ENCODE results near the gene DPAGT1. TPM values are rescaled to one million over a fixed set of nuclear protein-coding genes. Genes with fewer than 3 reads are reported as not detected.

DPAGT1 gene
- total and polyA plus RNA-seq, 3 donors from 2014 or later = 24.6 to 35.5 (median 29.4) TPM

DNA sequence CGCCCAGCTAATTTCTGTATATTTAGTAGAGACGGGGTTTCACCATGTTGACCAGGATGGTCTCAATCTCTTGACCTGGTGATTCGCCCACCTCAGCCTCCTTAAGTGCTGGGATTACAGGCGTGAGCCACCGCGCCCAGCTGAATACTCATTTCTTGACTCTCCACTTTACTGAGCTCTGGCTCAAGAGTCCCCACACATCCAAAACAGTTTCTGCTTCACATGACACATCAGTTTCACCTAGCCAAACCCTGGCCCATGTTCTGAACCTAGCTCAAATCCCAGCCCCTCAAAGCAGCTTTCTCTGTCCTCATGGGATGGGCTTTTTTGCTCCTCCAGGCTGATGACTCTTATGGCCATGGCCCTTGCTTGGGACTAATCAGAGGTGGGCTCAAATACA is 54.4 kb downstream of the DPAGT1 start:
- no peak for TF ChIP-seq POLR2A (IDR thresholded peaks at IDR 0.05)
- TF ChIP-seq, protein P1, sequence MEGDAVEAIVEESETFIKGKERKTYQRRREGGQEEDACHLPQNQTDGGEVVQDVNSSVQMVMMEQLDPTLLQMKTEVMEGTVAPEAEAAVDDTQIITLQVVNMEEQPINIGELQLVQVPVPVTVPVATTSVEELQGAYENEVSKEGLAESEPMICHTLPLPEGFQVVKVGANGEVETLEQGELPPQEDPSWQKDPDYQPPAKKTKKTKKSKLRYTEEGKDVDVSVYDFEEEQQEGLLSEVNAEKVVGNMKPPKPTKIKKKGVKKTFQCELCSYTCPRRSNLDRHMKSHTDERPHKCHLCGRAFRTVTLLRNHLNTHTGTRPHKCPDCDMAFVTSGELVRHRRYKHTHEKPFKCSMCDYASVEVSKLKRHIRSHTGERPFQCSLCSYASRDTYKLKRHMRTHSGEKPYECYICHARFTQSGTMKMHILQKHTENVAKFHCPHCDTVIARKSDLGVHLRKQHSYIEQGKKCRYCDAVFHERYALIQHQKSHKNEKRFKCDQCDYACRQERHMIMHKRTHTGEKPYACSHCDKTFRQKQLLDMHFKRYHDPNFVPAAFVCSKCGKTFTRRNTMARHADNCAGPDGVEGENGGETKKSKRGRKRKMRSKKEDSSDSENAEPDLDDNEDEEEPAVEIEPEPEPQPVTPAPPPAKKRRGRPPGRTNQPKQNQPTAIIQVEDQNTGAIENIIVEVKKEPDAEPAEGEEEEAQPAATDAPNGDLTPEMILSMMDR (IDR thresholded peaks at IDR 0.05) = no peak
- no peak overlapping the region for H3K27ac ChIP-seq
- DNase-seq = no peak
- intact Hi-C loops (cut with DNase I; ENCODE audit: low total_unique reads) = no loop called here
- H3K4me1 ChIP-seq = no peaks in the 10 kb centered on the region
- 98 to 99% methylated on average over 6 of the region's 6 CpGs for WGBS, 2 donors
- no peaks in the 10 kb centered on the region for H3K27me3 ChIP-seq
- H3K36me3 ChIP-seq (ENCODE audit: low read depth, missing control alignments) = no peaks in the 10 kb centered on the region
- H3K9me3 ChIP-seq = no peaks in the 10 kb centered on the region
- H3K4me3 ChIP-seq = no peak overlapping the region

Other genes with a start within 250 kb of the DPAGT1 start
- gene CXCR5, start 218.0 kb downstream of the DPAGT1 start, total RNA-seq = under 1 TPM in 1 of 2 donors, not detected in 1; 0.06 TPM
- gene CXCR5, start 218.0 kb downstream of the DPAGT1 start, polyA plus RNA-seq (ENCODE audit: insufficient read depth, low read depth, low replicate concordance) = 0.22 TPM
- 10 to 100 TPM; 37.0 to 38.9 TPM for gene BCL9L, start 175.9 kb downstream of the DPAGT1 start, total RNA-seq
- 30.7 TPM for gene BCL9L, start 175.9 kb downstream of the DPAGT1 start, polyA plus RNA-seq (ENCODE audit: insufficient read depth, low read depth, low replicate concordance)
- gene UPK2, start 145.6 kb downstream of the DPAGT1 start, total RNA-seq = under 1 TPM in 1 of 2 donors, not detected in 1; 0.68 TPM
- 0.50 TPM for gene UPK2, start 145.6 kb downstream of the DPAGT1 start, polyA plus RNA-seq (ENCODE audit: insufficient read depth, low read depth, low replicate concordance)
- 1 to 10 TPM; 5.0 to 8.9 TPM for gene FOXR1, start 130.1 kb downstream of the DPAGT1 start, total RNA-seq
- 7.3 TPM for gene FOXR1, start 130.1 kb downstream of the DPAGT1 start, polyA plus RNA-seq (ENCODE audit: insufficient read depth, low read depth, low replicate concordance)
- 10 to 100 TPM; 54.8 to 74.9 TPM for gene CENATAC, start 103.7 kb downstream of the DPAGT1 start, total RNA-seq
- gene CENATAC, start 103.7 kb downstream of the DPAGT1 start, polyA plus RNA-seq (ENCODE audit: insufficient read depth, low read depth, low replicate concordance) = 16.6 TPM
- gene RPS25, start 83.5 kb downstream of the DPAGT1 start, total RNA-seq = 100 to 1,000 TPM; 654 to 873 TPM
- 642 TPM for gene RPS25, start 83.5 kb downstream of the DPAGT1 start, polyA plus RNA-seq (ENCODE audit: insufficient read depth, low read depth, low replicate concordance)
- gene TRAPPC4, start 83.1 kb downstream of the DPAGT1 start, total RNA-seq = 100 to 1,000 TPM in 1 of 2 donors, 10 to 100 TPM in 1; 81.4 to 108 TPM
- gene TRAPPC4, start 83.1 kb downstream of the DPAGT1 start, polyA plus RNA-seq (ENCODE audit: insufficient read depth, low read depth, low replicate concordance) = 116 TPM
- gene SLC37A4, start 71.0 kb downstream of the DPAGT1 start, total RNA-seq = 10 to 100 TPM; 23.8 to 27.7 TPM
- gene SLC37A4, start 71.0 kb downstream of the DPAGT1 start, polyA plus RNA-seq (ENCODE audit: insufficient read depth, low read depth, low replicate concordance) = 26.0 TPM
- 100 to 1,000 TPM; 126 to 127 TPM for gene HYOU1, start 44.6 kb downstream of the DPAGT1 start, total RNA-seq
- gene HYOU1, start 44.6 kb downstream of the DPAGT1 start, polyA plus RNA-seq (ENCODE audit: insufficient read depth, low read depth, low replicate concordance) = 209 TPM
- 10 to 100 TPM; 50.7 to 56.7 TPM for gene VPS11, start 34.0 kb downstream of the DPAGT1 start, total RNA-seq
- 60.5 TPM for gene VPS11, start 34.0 kb downstream of the DPAGT1 start, polyA plus RNA-seq (ENCODE audit: insufficient read depth, low read depth, low replicate concordance)
- 10 to 100 TPM; 17.0 to 17.3 TPM for gene HMBS, start 17.0 kb downstream of the DPAGT1 start, total RNA-seq
- gene HMBS, start 17.0 kb downstream of the DPAGT1 start, polyA plus RNA-seq (ENCODE audit: insufficient read depth, low read depth, low replicate concordance) = 14.0 TPM
- gene C2CD2L, start 5.5 kb upstream of the DPAGT1 start, total RNA-seq = 10 to 100 TPM; 11.7 to 12.3 TPM
- gene C2CD2L, start 5.5 kb upstream of the DPAGT1 start, polyA plus RNA-seq (ENCODE audit: insufficient read depth, low read depth, low replicate concordance) = 7.8 TPM
- gene HINFP, start 19.7 kb upstream of the DPAGT1 start, total RNA-seq = 10 to 100 TPM; 58.3 to 58.7 TPM
- 38.3 TPM for gene HINFP, start 19.7 kb upstream of the DPAGT1 start, polyA plus RNA-seq (ENCODE audit: insufficient read depth, low read depth, low replicate concordance)
- gene ABCG4, start 47.2 kb upstream of the DPAGT1 start, total RNA-seq = 1 to 10 TPM; 3.9 to 5.4 TPM
- gene ABCG4, start 47.2 kb upstream of the DPAGT1 start, polyA plus RNA-seq (ENCODE audit: insufficient read depth, low read depth, low replicate concordance) = 11.2 TPM
- gene NLRX1, start 66.9 kb upstream of the DPAGT1 start, total RNA-seq = 10 to 100 TPM; 16.2 to 21.4 TPM
- 9.4 TPM for gene NLRX1, start 66.9 kb upstream of the DPAGT1 start, polyA plus RNA-seq (ENCODE audit: insufficient read depth, low read depth, low replicate concordance)
- under 1 TPM in 1 of 2 donors, not detected in 1; 0.94 TPM for gene NHERF4, start 83.6 kb upstream of the DPAGT1 start, total RNA-seq
- 1.0 TPM for gene NHERF4, start 83.6 kb upstream of the DPAGT1 start, polyA plus RNA-seq (ENCODE audit: insufficient read depth, low read depth, low replicate concordance)
- gene CBL, start 104.5 kb upstream of the DPAGT1 start, total RNA-seq = 10 to 100 TPM; 59.3 to 65.7 TPM
- gene CBL, start 104.5 kb upstream of the DPAGT1 start, polyA plus RNA-seq (ENCODE audit: insufficient read depth, low read depth, low replicate concordance) = 58.5 TPM
- gene MCAM, start 215.3 kb upstream of the DPAGT1 start, total RNA-seq = 10 to 100 TPM; 39.1 to 45.1 TPM
- 43.1 TPM for gene MCAM, start 215.3 kb upstream of the DPAGT1 start, polyA plus RNA-seq (ENCODE audit: insufficient read depth, low read depth, low replicate concordance)
- gene RNF26, start 232.7 kb upstream of the DPAGT1 start, total RNA-seq = 10 to 100 TPM; 28.2 to 31.0 TPM
- 37.1 TPM for gene RNF26, start 232.7 kb upstream of the DPAGT1 start, polyA plus RNA-seq (ENCODE audit: insufficient read depth, low read depth, low replicate concordance)
- gene C1QTNF5, start 239.0 kb upstream of the DPAGT1 start, total RNA-seq = 1 to 10 TPM; 4.7 to 5.3 TPM
- gene C1QTNF5, start 239.0 kb upstream of the DPAGT1 start, polyA plus RNA-seq (ENCODE audit: insufficient read depth, low read depth, low replicate concordance) = 12.6 TPM
- not detected for gene MFRP, start 244.9 kb upstream of the DPAGT1 start, total RNA-seq
- not detected for gene MFRP, start 244.9 kb upstream of the DPAGT1 start, polyA plus RNA-seq (ENCODE audit: insufficient read depth, low read depth, low replicate concordance)